NOMO-1 (cell line): ENCODE results near the gene NGF.
A peak's percentile ranks its signal among the peaks of the same experiment; 100 is the strongest.
"Not testable (repeated sequence)": the region's sequence is repeated elsewhere in the genome, so short reads cannot be mapped to it uniquely, and the experiment has no call there.

Experiments used
- DNase-seq, 2 experiments: peaks; one replicate each; lab custom pipeline; 2025; ENCODE audit not compliant: unreplicated experiment in 2 of 2; lab: John Stamatoyannopoulos, UW

NGF gene

GRCh38 chr1:115337633-115338456, at the start of gene NGF:
TSS of gene NGF (minus strand) at chr1:115338249. CDS start at chr1:115286795, 51,454 bp downstream.
- no peak for DNase-seq

- DNase-seq = not testable (repeated sequence)
Observed at GRCh38 chr1:115383455-115383854, 45.4 kb upstream of the NGF start.

- DNase-seq = no peak
Observed at GRCh38 chr1:115379943-115380342, 41.9 kb upstream of the NGF start.

GRCh38 chr1:115377411-115377810, 39.4 kb upstream of the NGF start:
- DNase-seq = no peak

- DNase-seq = no peak
Observed at GRCh38 chr1:115374598-115374997, 36.5 kb upstream of the NGF start.

- peak; percentile 26 to 74 for DNase-seq
Observed at GRCh38 chr1:115373305-115373704, 35.3 kb upstream of the NGF start.

- DNase-seq = no peak
Observed at GRCh38 chr1:115365738-115366137, 27.7 kb upstream of the NGF start.

- DNase-seq = no peak
Observed at GRCh38 chr1:115364780-115365155, 26.7 kb upstream of the NGF start.

GRCh38 chr1:115364046-115364779, 26.2 kb upstream of the NGF start:
- DNase-seq = no peak

- DNase-seq = no peak
Observed at GRCh38 chr1:115363171-115363570, 25.1 kb upstream of the NGF start.

GRCh38 chr1:115360505-115361129, 22.6 kb upstream of the NGF start:
- not testable (repeated sequence) for DNase-seq

GRCh38 chr1:115359787-115360452, 21.9 kb upstream of the NGF start:
- not testable (repeated sequence) for DNase-seq

- DNase-seq = no peak
Observed at GRCh38 chr1:115356356-115356755, 18.3 kb upstream of the NGF start.

- no peak for DNase-seq
Observed at GRCh38 chr1:115355069-115355468, 17.0 kb upstream of the NGF start.

- no peak for DNase-seq
Observed at GRCh38 chr1:115351143-115351542, 13.1 kb upstream of the NGF start.

GRCh38 chr1:115348636-115349035, 10.6 kb upstream of the NGF start:
- DNase-seq = no peak

- no peak for DNase-seq
Observed at GRCh38 chr1:115347282-115347681, 9.2 kb upstream of the NGF start.

GRCh38 chr1:115343200-115343737, 5.2 kb upstream of the NGF start:
- DNase-seq = no peak

GRCh38 chr1:115341948-115342347, 3.9 kb upstream of the NGF start:
- no peak for DNase-seq

GRCh38 chr1:115340879-115341278, 2.8 kb upstream of the NGF start:
- peak in 1 of 2 experiments; percentile 61 for DNase-seq

GRCh38 chr1:115338457-115338820, 390 bp upstream of the NGF start:
- no peak for DNase-seq
